GM10248 (cell line): Measurements from ENCODE around the gene CYFIP2.

Experiments
- CTCF ChIA-PET: fragments of 300-600 bp; sonication (Branson Sonifier 250); formaldehyde crosslinking; extraction: SDS; loops from one replicate; lab custom pipeline; 2021; ENCODE audit warnings: antibody characterized with exemption; lab: Yijun Ruan, JAX
- POLR2A ChIA-PET: fragments of 350-650 bp; sonication (Branson Sonifier 250); formaldehyde crosslinking; extraction: SDS; loops from one replicate; lab custom pipeline; 2020; ENCODE audit warnings: antibody characterized with exemption; lab: Yijun Ruan, JAX
- DNase-seq: peaks from one replicate; pipeline ENCODE4 v3.0.0; 2012; ENCODE audit errors: extremely low spot score
- CTCF ChIP-seq: IDR thresholded peaks from 2 replicates; pipeline ENCODE4 v1.5.1; 2012; ENCODE audit warnings: mild to moderate bottlenecking, low read depth; ENCODE audit errors: extremely low read depth, missing control alignments, control extremely low read depth

Gene CYFIP2

GRCh38 chr5:157352756-157353340, 86.9 kb downstream of the CYFIP2 start:
- TF ChIP-seq CTCF = no peak
- POLR2A ChIA-PET = no interaction called here
- no peak for DNase-seq
- CTCF ChIA-PET = interaction anchor here (1.1 to 5.3 kb wide), 6 partner anchors 10 to 391 kb away, joined by 3 to 39 read pairs (median 6); partner anchors contain the start of gene LSM11

- no peak for DNase-seq
- ChIA-PET CTCF (interaction anchor here (0.6 to 5.3 kb wide), 6 partner anchors 9 to 389 kb away, joined by 4 to 39 read pairs (median 11); partner anchors contain the start of gene LSM11), POLR2A (no interaction called here)
- TF ChIP-seq CTCF = peak; percentile 24
Observed at GRCh38 chr5:157354800-157355199, 88.9 kb downstream of the CYFIP2 start.

GRCh38 chr5:157356576-157356975, 90.7 kb downstream of the CYFIP2 start:
- ChIA-PET POLR2A (no interaction called here), CTCF (interaction anchor here (0.7 to 5.3 kb wide), 10 partner anchors 8 to 387 kb away, joined by 3 to 39 read pairs (median 5); partner anchors contain the start of gene LSM11)
- TF ChIP-seq CTCF = no peak
- DNase-seq = no peak

- TF ChIP-seq CTCF = no peak
- CTCF ChIA-PET = interaction anchor here (1.4 to 2.1 kb wide), 3 partner anchors 114 to 386 kb away, joined by 3 to 8 read pairs (median 5); partner anchors contain the start of gene LSM11
- POLR2A ChIA-PET = no interaction called here
- no peak for DNase-seq
Observed at GRCh38 chr5:157357823-157358222, 91.9 kb downstream of the CYFIP2 start.

GRCh38 chr5:157358871-157359270, 92.9 kb downstream of the CYFIP2 start:
- ChIA-PET POLR2A (no interaction called here), CTCF (interaction anchor here (1.1 to 2.0 kb wide), 4 partner anchors 14 to 113 kb away, joined by 3 to 4 read pairs (median 4); no protein-coding TSS in a partner anchor)
- no peak for TF ChIP-seq CTCF
- no peak for DNase-seq

GRCh38 chr5:157359356-157360055, 93.6 kb downstream of the CYFIP2 start:
- ChIA-PET POLR2A (interaction anchor here (0.5 kb wide), 1 partner anchor 31 kb away, joined by 11 read pairs; no protein-coding TSS in a partner anchor), CTCF (interaction anchor here (0.8 to 2.2 kb wide), 9 partner anchors 8 to 384 kb away, joined by 3 to 10 read pairs (median 4); partner anchors contain the start of gene LSM11)
- no peak for DNase-seq
- TF ChIP-seq CTCF = no peak
